Endothelial cell of umbilical vein (primary cell): ENCODE results near the gene LPAR1.

Experiments
- MYC ChIP-seq: IDR thresholded peaks from one replicate; pipeline ENCODE4 v1.6.1; 2011; ENCODE audit warnings: mild to moderate bottlenecking, low read depth, low read length
- POLR2A ChIP-seq: IDR thresholded peaks from 2 replicates; pipeline ENCODE4 v1.6.1; 2012; ENCODE audit warnings: low read depth, mild to moderate bottlenecking, control low read depth, low read length
- TF ChIP-seq, protein P1 (sequence below), 2 donors: IDR thresholded peaks; 1 replicate in 1 of 2; 2 replicates in 1 of 2; pipeline ENCODE4 v1.5.1; 2011; ENCODE audit warnings: low read length in 2 of 2, mild to moderate bottlenecking in 2 of 2, moderate library complexity in 2 of 2, control low read depth in 1 of 2, inconsistent platforms in 1 of 2, low read depth in 1 of 2; ENCODE audit not compliant: insufficient read depth in 1 of 2; ENCODE audit errors: extremely low read depth in 1 of 2

- TF ChIP-seq, protein P1, sequence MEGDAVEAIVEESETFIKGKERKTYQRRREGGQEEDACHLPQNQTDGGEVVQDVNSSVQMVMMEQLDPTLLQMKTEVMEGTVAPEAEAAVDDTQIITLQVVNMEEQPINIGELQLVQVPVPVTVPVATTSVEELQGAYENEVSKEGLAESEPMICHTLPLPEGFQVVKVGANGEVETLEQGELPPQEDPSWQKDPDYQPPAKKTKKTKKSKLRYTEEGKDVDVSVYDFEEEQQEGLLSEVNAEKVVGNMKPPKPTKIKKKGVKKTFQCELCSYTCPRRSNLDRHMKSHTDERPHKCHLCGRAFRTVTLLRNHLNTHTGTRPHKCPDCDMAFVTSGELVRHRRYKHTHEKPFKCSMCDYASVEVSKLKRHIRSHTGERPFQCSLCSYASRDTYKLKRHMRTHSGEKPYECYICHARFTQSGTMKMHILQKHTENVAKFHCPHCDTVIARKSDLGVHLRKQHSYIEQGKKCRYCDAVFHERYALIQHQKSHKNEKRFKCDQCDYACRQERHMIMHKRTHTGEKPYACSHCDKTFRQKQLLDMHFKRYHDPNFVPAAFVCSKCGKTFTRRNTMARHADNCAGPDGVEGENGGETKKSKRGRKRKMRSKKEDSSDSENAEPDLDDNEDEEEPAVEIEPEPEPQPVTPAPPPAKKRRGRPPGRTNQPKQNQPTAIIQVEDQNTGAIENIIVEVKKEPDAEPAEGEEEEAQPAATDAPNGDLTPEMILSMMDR (IDR thresholded peaks at IDR 0.05; ENCODE audit: extremely low read depth in 1 of 2, insufficient read depth in 1 of 2, low read depth in 1 of 2, low read length in 2 of 2), result no peak
- TF ChIP-seq POLR2A, result no peak
- no peak for TF ChIP-seq MYC
Measured at GRCh38 chr9:110936237-110936636, 102.0 kb downstream of the LPAR1 start.
